Body of pancreas (tissue), 4 donors: ENCODE measurements around the gene SAMD14. TPM values are rescaled to one million over a fixed set of nuclear protein-coding genes. Genes with fewer than 3 reads are reported as not detected.

Experiments used
- ATAC-seq: fragments of 150-250 bp; one replicate; pipeline ENCODE4 v1.9.1; 2016
- DNase-seq, 4 donors: peaks; one replicate each; pipeline ENCODE4 v3.0.0-alpha.2; 2019
- H3K27ac ChIP-seq, 4 donors: fragments of 200-600 bp; sonication (generic); 1 replicate in 3 of 4; 2 replicates in 1 of 4; pipeline versions ENCODE4 v1.5.1 to v1.6.1; 2016 to 2019; ENCODE audit warnings: mild to moderate bottlenecking in 1 of 4, mixed read lengths in 1 of 4, moderate library complexity in 1 of 4
- H3K27me3 ChIP-seq, 2 donors: fragments of 200-600 bp; sonication (generic); one replicate each; pipeline ENCODE4 v1.6.0; 2016; ENCODE audit warnings: mild to moderate bottlenecking in 1 of 2
- H3K36me3 ChIP-seq, 2 donors: fragments of 200-600 bp; sonication (generic); replicated peaks in 1 of 2; 2 replicates each; pipeline ENCODE4 v1.5.1; 2016; ENCODE audit warnings: low read depth in 2 of 2; ENCODE audit not compliant: insufficient read depth in 1 of 2
- H3K4me1 ChIP-seq: fragments of 200-600 bp; sonication (generic); one replicate; pipeline ENCODE4 v1.6.0; 2016
- H3K4me3 ChIP-seq, 2 donors: fragments of 200-600 bp; sonication (generic); 1 replicate in 1 of 2; 2 replicates in 1 of 2; pipeline ENCODE4 v1.5.1; 2016 to 2019
- H3K9me3 ChIP-seq, 3 donors: fragments of 200-600 bp; sonication (generic); 1 replicate in 2 of 3; 2 replicates in 1 of 3; pipeline ENCODE4 v1.5.1; 2016
- POLR2A ChIP-seq, 3 donors: fragments of 450-650 bp; IDR thresholded peaks; one replicate each; pipeline ENCODE4 v1.6.1; 2016; ENCODE audit warnings: antibody characterized with exemption in 3 of 3, mild to moderate bottlenecking in 2 of 3
- WGBS, 2 donors: methylation state at CpG; one replicate each; pipeline ENCODE4 v1.1.5; 2017; 5-methylcytosine and 5-hydroxymethylcytosine counted together
- intact Hi-C: fragments of 100-400 bp; cut with DNase I; formaldehyde crosslinking; loops from one replicate; pipeline ENCODE4 v1.15.1; 2023
- total RNA-seq, 2 donors: library from RNA; depleted of rRNA; stranded (reverse); fragments of >200 nt; gene quantifications; one replicate each; pipeline ENCODE4 v1.1.0, GENCODE V29; 2016
- TF ChIP-seq, protein P1 (sequence below), 7 experiments: fragments of 450-650 bp in 4 of 7; fragments of 200-600 bp in 3 of 7; sonication (generic) in 3 of 7; IDR thresholded peaks; one replicate each; pipeline ENCODE4 v1.5.1; 2016 to 2019; ENCODE audit warnings: antibody characterized with exemption in 7 of 7

Gene SAMD14
- total RNA-seq, 2 donors from 2014 or later = not detected

DNA sequence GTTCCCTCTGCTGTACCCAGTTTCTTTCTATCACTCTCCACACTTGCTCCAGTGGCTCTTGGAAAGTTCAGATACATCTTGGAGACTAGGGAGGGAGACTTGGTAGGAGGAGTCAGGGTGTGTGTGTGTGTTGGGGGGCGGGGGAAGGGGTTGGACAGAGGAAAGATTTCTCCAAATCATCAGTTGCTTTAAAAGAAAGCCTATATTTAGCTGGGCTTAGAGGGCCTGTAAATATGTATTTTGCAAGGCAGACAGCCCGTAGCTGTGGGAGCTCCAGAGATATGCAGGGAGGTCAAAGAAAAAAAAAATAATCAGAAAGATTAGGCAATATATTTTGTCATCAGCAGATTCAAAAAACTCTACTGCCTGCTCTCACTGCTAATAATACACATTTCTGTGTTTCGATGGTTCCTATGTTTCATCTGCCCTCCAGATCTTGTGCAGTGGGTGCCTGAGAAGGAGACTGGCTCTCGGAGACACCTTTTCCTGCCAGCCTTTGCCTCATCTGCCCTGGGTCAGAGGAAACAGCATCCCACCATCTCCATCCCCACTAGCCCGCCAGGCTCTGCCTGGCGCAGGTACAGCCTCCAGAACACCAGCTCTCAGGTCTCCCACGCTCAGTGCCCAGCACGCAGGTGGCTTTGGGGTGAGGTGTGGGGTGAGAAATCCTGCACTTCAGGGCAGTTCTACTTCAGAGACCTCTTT lies 25.3 kb upstream of the SAMD14 start:
- TF ChIP-seq, protein P1, sequence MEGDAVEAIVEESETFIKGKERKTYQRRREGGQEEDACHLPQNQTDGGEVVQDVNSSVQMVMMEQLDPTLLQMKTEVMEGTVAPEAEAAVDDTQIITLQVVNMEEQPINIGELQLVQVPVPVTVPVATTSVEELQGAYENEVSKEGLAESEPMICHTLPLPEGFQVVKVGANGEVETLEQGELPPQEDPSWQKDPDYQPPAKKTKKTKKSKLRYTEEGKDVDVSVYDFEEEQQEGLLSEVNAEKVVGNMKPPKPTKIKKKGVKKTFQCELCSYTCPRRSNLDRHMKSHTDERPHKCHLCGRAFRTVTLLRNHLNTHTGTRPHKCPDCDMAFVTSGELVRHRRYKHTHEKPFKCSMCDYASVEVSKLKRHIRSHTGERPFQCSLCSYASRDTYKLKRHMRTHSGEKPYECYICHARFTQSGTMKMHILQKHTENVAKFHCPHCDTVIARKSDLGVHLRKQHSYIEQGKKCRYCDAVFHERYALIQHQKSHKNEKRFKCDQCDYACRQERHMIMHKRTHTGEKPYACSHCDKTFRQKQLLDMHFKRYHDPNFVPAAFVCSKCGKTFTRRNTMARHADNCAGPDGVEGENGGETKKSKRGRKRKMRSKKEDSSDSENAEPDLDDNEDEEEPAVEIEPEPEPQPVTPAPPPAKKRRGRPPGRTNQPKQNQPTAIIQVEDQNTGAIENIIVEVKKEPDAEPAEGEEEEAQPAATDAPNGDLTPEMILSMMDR (IDR thresholded peaks at IDR 0.05) = no peak
- no peak for TF ChIP-seq POLR2A (IDR thresholded peaks at IDR 0.05)
- WGBS, 2 donors = 50 to 58% methylated on average over 8 of the region's 8 CpGs

DNA sequence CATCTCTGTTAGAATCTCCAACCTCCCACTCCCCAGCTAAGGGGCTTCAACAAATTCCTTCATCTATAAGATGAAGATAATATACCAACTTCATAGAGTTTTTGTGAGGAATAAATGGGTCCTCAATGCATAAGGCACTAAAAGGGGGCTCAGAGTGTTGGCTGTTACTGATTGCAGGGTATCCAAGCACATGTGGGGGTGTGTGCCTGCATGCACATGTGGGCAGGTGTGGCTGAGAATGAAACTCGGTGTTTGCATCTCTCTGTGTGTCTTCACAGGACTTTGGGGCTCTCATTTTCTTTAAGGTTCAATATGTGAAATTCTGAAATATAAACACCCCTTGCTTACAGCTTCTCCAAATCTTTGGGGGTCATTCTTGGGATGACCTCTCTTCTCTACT lies 24.6 kb upstream of the SAMD14 start:
- no peaks in the 10 kb centered on the region for H3K27me3 ChIP-seq
- DNase-seq = no peak
- H3K9me3 ChIP-seq = no peaks in the 10 kb centered on the region
- peak overlapping the region in 1 of 4 donors; percentile 2 for H3K27ac ChIP-seq
- no peak overlapping the region for H3K4me3 ChIP-seq
- intact Hi-C loops = no loop called here
- TF ChIP-seq, protein P1 (IDR thresholded peaks at IDR 0.05) = no peak
- no peak for TF ChIP-seq POLR2A (IDR thresholded peaks at IDR 0.05)
- ATAC-seq = no peak
- H3K4me1 ChIP-seq = peaks cover 34% of the 10 kb centered on the region
- 42 to 64% methylated on average over 1 of the region's 1 CpG for WGBS, 2 donors
- H3K36me3 ChIP-seq = no peaks in the 10 kb centered on the region

More for the DNA sequence above, 25.3 kb upstream of the SAMD14 start:
- Histone ChIP-seq H3K36me3 (no peaks in the 10 kb centered on the region), H3K4me3 (no peak overlapping the region), H3K9me3 (no peaks in the 10 kb centered on the region), H3K27ac (no peak overlapping the region), H3K27me3 (no peaks in the 10 kb centered on the region), H3K4me1 (peaks cover 33% of the 10 kb centered on the region)
- ATAC-seq = no peak
- intact Hi-C loops = no loop called here
- peak in 1 of 4 donors; percentile 67 for DNase-seq

DNA sequence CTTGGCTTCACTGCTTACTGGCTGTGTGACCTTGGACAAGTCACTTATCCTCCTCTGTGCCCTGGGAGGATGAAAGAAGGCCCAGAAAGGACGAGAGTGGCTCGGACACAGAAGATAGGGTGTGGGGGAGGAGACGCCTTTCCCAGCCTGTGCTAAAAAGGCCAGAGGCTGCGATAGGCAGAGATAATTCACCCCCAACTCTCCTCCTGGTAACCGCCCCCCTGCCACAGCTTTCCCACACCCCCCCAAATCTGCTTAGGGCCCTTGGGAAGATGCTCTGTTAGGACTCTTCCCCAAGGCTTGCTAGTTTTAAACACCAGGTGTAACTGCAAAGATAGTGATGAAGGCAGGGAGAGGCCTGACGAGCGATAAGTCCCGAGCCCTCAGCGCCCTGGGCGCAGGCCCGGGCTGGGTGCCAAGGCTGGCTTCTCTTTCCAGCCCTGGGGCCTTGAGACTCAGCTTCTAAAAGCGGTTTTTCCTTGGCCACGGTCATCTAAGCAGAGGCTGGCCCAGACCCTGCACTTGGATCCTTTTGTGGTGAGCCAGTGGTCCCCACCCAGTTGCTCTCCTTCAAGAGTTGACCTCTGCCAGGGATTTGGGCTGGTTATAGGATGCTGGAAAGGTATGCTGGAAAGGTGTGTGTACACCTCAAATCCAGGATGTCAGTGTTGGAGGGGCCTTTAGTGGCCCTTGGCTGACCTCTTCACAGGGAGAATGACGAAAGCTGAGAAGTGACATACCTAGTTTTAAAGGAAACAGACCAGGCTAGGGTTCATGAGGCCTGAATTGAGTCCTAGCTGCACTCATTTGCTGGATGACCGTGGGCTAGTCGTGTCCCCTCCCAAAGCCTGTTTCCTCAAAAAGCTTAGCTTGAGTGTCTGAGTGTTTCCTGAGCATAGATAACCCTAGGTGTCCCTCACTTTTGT lies 24.0 kb upstream of the SAMD14 start:
- no peak for TF ChIP-seq POLR2A (IDR thresholded peaks at IDR 0.05)
- Histone ChIP-seq H3K4me1 (peaks cover 40% of the 10 kb centered on the region), H3K36me3 (no peaks in the 10 kb centered on the region), H3K27me3 (no peaks in the 10 kb centered on the region), H3K27ac (peak overlapping the region in 3 of 4 donors; percentile 2 to 46 (median 36)), H3K9me3 (no peaks in the 10 kb centered on the region), H3K4me3 (no peak overlapping the region)
- DNase-seq (peak in 3 of 4 donors; percentile 48 to 72 (median 62)), ATAC-seq (no peak)
- intact Hi-C loops = no loop called here
- 25 to 35% methylated on average over 16 of the region's 16 CpGs for WGBS, 2 donors

DNA sequence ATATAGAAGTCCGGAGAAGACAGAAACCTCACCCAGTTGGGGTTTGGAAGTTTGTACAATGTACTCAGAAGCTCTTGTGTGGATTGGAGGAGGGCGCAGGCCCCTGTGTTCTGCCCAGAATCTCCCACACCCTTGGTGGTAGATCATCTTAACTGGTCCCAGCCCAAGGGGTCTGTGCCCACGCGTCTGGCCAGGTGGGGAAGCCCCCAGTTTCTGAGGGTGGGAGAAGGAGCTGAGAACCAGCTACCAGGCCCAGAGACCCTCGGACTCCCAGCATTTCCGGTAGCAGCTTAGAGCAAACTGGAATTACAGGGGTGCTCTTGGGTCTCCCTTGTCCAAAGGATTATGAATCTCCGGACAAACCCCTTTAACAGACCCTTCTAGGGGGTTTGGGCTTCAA lies 22.8 kb upstream of the SAMD14 start:
- Histone ChIP-seq H3K9me3 (no peaks in the 10 kb centered on the region), H3K36me3 (no peaks in the 10 kb centered on the region), H3K4me3 (no peak overlapping the region), H3K4me1 (peaks cover 50% of the 10 kb centered on the region), H3K27ac (peak overlapping the region in 3 of 4 donors; percentile 79 to 86 (median 85)), H3K27me3 (no peaks in the 10 kb centered on the region)
- TF ChIP-seq POLR2A (IDR thresholded peaks at IDR 0.05) = no peak
- TF ChIP-seq, protein P1 (IDR thresholded peaks at IDR 0.05) = no peak
- intact Hi-C loops = no loop called here
- no peak for DNase-seq
- no peak for ATAC-seq
- 70 to 86% methylated on average over 6 to 7 of the region's 7 CpGs for WGBS, 2 donors

DNA sequence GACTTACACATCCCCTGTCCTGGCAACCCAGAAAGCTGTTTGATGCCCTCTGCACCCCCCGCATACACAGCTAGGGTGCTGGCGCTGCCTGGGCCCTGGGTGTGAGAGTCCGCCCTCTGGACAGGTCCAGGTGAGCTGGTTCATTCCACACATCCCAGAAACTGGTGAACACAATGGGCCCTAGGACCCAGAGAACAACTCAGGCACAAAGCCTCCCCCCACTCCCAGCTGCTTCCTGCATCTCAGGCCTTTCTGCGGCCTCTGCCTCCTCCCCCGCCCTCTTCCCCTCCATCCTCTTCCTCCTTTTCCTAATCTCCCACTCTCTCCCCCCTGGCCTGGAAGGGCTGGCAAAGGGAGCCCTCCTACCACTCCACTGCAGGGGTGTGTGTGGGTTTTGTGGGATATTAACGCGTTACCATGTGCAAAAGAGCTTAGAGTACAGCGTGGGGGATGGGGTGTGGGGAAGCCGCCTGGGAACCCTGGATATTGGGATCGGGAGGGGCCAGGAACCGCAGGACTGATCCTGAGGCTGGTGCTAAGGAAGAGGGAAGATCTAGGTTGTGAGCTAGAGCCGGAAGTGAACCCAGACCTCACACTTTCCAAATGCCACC lies 22.1 kb upstream of the SAMD14 start:
- TF ChIP-seq, protein P1 (IDR thresholded peaks at IDR 0.05) = peak in 3 of 7 experiments; percentile 22 to 38 (median 28)
- peak in 2 of 3 donors; percentile 33 to 43 for TF ChIP-seq POLR2A (IDR thresholded peaks at IDR 0.05)
- ATAC-seq = peak; percentile 69
- H3K4me1 ChIP-seq = peaks cover 57% of the 10 kb centered on the region
- no peaks in the 10 kb centered on the region for H3K27me3 ChIP-seq
- H3K9me3 ChIP-seq = no peaks in the 10 kb centered on the region
- peak; percentile 81 to 92 (median 88) for DNase-seq
- intact Hi-C loops = no loop called here
- no peaks in the 10 kb centered on the region for H3K36me3 ChIP-seq
- peak overlapping the region; percentile 55 to 86 (median 82) for H3K27ac ChIP-seq
- 4 to 5% methylated on average over 11 to 12 of the region's 12 CpGs for WGBS, 2 donors
- no peak overlapping the region for H3K4me3 ChIP-seq
